SIG-M5 treated with dmso at 0.1 percent for 504 hours (cell line): ENCODE data around the gene TFDP3.
A peak's percentile ranks its signal among the peaks of the same experiment; 100 is the strongest.

Experiments
- DNase-seq: peaks from one replicate; lab custom pipeline; 2025; ENCODE audit not compliant: unreplicated experiment; lab: John Stamatoyannopoulos, UW

Gene TFDP3

GRCh38 chrX:133188631-133189030 is 29.5 kb downstream of the TFDP3 start:
- no peak for DNase-seq

- no peak for DNase-seq
Measured at GRCh38 chrX:133185938-133186337, 32.2 kb downstream of the TFDP3 start.

GRCh38 chrX:133185119-133185518 is 33.0 kb downstream of the TFDP3 start:
- DNase-seq: no peak

GRCh38 chrX:133183806-133184205 is 34.3 kb downstream of the TFDP3 start:
- no peak for DNase-seq

- no peak for DNase-seq
Measured at GRCh38 chrX:133179500-133179899, 38.7 kb downstream of the TFDP3 start.

GRCh38 chrX:133177202-133177601 is 41.0 kb downstream of the TFDP3 start:
- DNase-seq: no peak

- no peak for DNase-seq
Measured at GRCh38 chrX:133175605-133176004, 42.5 kb downstream of the TFDP3 start.

- DNase-seq: no peak
Measured at GRCh38 chrX:133175162-133175561, 43.0 kb downstream of the TFDP3 start.

GRCh38 chrX:133171962-133172708 is 46.0 kb downstream of the TFDP3 start:
- DNase-seq: peak; percentile 22
